Stimulated activated CD4-positive, alpha-beta T cell treated with anti-CD3 and anti-CD28 coated beads, Interleukin-4, amount 100 ng/mL, for 24 hours (primary cell): ENCODE results near the gene LRRC8E.

Experiments
- DNase-seq: peaks from one replicate; pipeline ENCODE4 v3.0.0-alpha.2; 2020

LRRC8E gene

DNA sequence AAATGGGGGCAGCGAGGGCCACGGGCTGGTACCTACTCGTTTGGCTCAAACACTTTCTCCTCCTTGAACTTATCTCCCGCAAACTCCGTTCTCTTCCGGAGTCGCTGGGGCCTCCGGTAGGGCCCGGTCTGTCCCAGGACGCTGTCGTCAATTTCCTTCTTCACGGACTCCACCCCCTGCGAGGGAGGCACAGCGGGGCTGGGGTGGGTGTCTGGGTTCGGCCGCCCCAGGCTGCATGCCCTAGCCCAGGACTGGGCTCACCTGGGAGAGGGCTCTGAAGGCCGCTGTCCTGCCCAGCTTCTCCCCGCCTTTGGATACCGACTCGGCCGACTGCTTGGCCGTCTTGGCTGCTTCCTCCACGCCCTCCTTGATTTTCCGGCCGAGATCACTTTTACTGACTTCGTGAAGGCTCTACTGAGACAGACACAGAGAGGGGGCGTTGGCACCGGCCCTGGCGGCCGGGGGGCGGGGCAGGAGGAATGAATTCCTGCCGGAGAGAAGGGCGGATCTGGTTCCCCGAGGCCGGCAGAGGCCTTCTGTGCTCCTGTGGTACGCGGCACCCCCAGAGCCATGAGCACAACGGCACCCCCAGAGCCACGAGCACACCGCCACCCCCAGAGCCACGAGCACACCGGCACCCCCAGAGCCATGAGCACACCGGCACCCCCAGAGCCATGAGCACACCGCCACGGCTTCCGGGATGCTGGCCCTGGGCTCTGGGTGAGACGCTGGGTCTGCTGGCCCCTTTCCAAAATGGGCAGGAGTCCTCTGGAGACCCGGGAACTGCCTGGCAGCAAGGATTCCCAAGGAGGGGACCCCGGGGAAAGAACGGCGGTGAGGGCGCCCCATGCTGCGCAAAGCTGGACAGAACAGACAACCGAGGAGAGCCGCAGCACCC, 45.8 kb downstream of the LRRC8E start:
- no peak for DNase-seq

DNA sequence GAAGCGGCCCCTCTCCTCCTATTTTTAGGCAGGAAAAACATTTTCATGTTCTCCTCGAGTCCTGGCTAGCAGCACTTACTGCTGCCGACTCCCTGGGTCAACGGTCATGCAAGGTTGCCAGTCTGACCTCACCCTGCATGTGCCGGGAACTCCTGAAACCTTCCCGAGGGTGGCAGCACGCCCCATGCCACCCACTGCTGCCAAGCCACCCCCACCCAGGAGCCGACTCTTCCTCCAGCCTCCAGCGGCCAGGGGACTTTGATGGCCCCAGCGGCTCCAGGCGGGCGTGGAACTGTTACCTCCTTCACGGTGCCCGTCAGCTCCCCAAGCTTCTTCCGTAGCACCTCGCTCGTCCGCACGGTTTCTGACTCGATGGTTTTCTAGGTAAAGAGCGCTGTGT, 46.5 kb downstream of the LRRC8E start:
- no peak for DNase-seq

DNA sequence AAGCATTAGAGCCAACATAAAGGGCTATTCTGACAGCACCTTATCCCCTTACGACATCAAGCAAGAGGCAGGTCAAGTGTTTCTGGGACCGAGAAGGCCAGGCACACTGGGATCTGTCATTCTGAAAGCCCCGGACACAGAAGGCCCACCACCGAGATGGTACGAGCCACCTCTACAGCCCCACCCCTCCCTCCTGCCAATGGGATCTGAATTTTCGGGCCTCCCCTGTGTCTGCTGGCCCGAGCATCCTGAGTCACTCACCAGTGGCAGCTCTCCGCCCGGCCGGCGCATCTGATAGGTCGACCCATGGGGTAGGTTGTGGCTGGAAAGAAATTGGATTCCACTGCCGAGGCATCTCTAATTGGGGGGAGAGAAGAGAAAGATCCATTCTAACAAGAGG, 52.5 kb downstream of the LRRC8E start:
- DNase-seq = no peak

DNA sequence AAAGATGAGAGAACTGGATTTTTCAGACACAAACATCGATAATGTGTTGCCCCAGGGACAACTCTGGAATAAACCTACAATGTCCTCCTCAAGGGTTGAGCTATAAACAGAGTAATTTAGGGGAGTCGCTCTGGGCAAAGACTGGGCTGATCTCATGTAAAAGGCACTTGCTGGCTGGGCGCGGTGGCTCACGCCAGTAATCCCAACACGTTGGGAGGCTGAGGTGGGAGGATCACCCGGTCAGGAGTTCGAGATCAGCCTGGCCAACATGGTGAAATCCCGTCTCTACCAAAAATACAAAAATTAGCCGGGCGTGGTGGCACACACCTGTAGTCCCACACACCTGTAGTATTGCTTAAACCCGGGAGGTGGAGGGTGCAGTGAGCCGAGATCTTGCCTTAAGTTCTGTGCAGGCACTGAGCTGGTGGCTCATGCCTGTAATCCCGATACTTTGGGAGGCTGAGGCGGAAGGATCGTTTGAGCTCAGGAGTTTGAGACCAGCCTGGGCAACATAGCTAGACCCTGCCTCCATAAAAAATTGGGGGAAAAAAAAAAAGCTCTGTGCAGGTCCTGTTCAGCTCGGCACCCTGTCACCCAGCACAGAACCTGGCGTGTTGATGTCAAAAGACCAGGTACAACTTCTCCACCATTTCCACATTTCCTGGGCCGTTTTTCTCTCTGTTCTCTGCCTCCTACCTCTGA, 53.7 kb downstream of the LRRC8E start:
- DNase-seq = no peak

DNA sequence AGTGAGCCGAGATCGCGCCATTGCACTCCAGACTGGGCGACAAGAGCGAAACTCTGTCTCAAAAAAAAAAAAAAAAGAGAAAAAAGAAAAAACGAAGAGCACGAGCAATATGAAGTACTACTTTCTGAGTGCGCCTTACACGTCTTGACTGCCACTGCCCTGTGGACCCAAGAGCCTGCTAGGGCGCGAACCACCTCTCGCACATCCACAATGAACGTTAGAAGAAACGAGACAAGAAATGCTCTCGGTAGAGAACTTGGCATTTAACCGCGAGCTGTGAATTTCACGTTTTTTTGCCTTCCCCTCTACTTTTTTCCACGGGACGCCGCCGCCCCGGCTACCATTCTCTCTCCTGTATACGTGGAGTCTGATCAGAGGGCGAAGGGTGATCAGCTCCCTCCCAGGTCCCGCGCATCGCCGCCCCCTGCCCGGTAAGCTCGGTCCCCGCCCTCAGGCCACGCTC, 54.7 kb downstream of the LRRC8E start:
- no peak for DNase-seq

DNA sequence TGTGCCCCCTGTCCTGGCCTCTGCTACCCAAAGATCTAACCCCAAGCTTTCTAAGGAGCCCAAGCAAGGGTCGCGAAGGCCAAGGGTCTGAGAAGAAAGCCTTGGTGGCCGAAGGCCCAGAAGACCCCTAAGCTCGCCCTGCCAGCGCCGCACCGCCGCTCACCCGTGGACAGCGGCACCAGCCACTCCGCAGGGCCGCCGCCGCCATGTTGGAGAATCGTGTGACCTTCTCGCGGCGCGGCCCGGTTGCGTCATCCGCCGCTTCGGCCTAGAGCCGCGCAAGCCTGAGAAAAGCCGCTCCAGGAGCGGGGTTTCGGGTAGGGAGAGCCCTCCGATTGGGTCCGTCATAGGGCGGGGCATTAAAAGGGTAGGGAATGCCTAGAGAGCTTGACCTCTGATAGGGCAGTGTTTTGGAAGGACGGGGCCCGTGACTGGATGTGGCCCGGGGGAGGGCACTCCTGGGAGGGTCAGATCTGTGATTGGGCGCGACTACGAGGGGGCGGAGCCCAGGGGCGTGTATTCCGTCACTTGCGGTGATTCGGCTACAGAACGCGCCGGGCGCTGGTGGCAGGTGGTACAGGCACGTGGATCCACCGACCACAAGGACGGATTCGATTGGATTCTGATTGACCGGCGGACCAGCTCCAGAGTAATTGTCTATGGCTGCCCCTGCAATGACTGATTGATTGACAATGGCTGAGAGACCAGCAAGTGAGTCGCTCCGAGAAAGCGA, 55.3 kb downstream of the LRRC8E start, which contains the start of gene TIMM44:
TIMM44 (minus strand) TSS at position 223 of the 733 bp plus-strand sequence; CDS start at position 208, 15 bp downstream.
- peak; percentile 99 for DNase-seq

DNA sequence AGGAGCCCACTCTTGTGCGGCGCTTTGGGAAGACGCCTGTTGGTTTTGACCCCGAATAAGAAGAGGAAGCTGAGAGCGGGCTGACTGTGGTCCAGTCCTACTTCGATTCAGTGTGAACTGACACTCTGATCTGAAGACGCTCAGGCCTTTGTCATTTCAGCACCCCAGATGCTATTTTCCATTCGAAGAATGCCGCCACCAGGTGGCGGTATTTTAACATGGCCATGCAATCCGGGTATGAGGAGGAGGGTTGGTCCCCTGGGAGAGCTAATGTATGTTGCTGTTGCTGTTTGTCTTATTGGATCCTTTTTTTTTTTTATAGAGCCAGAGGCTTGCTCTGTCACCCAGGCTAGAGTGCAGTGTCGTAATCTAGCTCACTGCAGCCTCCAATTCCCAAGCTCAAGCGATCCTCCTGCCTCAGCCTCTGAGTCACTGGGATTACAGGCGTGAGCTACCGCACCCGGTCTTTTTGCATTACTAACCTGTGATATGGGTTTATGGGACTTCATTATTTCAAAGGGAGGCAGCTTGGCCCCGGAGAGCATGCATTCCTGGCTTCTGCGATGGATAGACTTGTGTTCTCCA, 56.0 kb downstream of the LRRC8E start:
- peak; percentile 90 for DNase-seq

DNA sequence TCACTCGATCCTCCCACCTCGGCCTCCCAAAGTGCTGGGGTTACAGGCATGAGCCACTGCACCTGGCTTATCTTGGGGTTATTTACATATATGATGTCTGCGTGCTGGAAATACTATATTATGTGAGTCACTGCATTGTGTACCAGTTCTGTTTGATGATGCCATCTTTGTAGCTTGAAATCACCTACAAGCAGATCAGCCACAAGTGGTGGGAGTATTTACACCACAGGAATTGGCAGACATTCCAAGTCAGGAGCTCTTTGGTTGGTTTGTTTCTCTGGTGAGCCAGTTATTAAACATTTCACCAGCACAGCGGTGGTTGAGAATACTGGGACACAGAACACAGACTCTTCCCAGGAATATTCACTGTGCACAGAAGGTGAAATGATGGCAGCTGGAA, 59.6 kb downstream of the LRRC8E start:
- no peak for DNase-seq
